ENCODE measurements around the gene VMA21. TPM values are rescaled to one million over a fixed set of nuclear protein-coding genes. Genes with fewer than 3 reads are reported as not detected.

VMA21 gene
- 66.3 and 68.9 TPM in 2 replicates for total RNA-seq (2014; rRNA removed; shearing (Covaris generic))

DNA sequence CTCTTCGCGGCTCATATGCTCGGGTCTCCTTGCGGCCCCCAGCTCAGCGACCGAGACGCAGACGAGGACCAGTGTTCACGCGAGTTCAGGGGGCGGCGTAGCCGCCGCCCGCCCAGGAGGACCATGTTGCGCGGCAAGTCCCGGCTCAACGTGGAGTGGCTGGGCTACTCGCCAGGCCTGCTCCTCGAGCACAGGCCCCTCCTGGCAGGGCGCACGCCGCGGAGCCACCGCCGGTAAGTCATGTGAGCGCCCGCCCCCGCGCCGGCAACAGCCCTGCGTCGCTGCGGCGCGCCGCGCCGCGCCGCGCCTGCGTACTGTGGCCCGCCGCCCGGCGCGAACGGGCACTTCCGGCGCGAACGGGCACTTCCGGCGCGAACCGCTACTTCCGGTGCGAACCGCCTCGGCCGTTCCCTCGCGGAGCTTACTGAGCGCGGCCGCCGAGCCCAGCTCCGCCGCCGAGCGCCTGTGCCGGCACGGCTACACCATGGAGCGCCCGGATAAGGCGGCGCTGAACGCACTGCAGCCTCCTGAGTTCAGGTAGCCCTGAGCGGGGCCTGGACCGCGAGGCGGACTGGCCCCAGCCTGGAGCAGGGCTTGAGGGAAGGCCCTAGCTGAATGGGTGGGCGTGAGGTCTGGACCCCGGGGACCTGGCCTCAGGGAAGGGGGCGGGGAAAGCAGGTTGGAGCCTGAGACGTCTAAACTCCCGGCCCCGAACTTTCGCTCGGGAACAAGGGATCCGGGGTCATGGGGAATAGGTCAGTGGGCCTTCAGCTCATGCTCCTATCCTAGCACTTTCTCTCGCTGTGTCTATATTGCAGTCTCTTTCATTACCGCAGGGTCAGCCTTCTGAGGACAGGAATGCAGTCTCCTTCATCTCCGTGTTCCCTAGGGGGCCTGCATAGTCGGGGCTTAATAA is at the start of gene VMA21:
VMA21 (plus strand) TSS at position 382 of the 916 bp plus-strand sequence; CDS start at position 485, 103 bp downstream.
- DNase-seq (ENCODE audit: low read depth) = peak; percentile 87

GRCh38 chrX:151359341-151359740 is 37.7 kb upstream of the VMA21 start:
- DNase-seq (ENCODE audit: low read depth) = no peak

DNA sequence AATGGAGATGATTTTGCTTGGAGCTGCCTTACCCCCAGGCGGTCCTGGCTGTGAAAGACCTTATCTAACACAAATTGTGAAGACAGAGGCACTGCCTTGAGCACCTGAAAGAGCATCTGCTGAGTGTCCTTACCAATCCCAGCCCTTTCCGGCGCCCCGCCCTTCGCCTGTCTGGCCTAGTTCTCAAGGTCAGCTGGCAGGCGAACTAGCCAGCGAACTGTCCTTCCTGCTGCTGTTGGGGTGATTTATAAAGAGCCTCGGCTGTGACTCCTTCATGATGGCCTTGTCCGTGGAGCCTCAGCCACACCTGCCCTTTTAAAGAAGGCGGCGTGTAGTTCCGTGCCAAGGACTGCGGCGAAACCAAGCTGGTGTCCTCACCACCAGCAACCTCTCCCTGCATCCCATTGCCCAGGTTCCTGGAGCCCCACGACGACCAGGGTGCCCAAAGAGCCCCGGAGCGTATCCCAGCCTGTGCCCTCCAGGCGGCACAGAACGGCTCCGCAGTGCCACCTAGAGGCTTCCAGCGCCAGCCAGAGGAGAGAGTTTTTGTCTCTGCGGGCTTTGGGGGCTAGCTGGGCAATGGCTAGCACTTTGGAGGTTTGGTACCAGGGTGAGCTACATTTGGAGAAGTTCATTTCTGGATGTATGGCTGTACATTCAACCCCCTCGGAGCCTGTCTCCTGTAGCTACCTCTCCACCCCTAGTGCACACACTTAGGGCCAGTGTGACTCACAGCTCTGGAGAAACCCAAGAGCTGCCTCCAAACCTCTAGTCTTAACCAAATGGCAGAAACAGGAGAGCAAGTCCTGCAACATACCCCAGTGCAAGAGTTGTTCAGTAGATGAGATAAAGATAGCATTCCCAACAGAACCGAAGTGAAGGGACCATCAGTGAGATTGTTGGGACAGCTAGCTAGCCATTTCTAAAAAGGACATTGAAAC is 36.8 kb upstream of the VMA21 start:
- peak; percentile 33 for DNase-seq (ENCODE audit: low read depth)

DNA sequence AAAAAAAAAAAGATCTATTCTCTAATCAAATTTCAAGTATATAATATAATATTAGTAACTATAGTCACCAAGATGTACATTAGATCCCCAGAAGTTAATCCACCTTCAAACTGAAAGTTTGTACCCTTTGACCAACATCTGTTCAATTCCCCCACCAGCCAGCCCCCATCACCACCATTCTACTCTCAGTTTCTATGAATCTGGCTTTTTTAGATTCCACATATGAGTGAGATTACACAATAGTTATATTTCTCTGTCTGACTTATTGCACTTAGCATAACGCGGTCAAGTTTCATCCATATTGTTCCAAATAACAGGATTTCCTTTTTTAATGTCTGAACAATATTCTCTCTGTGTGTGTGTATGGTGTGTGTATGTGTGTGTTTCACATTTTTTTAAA is 33.7 kb upstream of the VMA21 start:
- DNase-seq (ENCODE audit: low read depth) = no peak

GRCh38 chrX:151365579-151365978 is 31.4 kb upstream of the VMA21 start:
- no peak for DNase-seq (ENCODE audit: low read depth)

DNA sequence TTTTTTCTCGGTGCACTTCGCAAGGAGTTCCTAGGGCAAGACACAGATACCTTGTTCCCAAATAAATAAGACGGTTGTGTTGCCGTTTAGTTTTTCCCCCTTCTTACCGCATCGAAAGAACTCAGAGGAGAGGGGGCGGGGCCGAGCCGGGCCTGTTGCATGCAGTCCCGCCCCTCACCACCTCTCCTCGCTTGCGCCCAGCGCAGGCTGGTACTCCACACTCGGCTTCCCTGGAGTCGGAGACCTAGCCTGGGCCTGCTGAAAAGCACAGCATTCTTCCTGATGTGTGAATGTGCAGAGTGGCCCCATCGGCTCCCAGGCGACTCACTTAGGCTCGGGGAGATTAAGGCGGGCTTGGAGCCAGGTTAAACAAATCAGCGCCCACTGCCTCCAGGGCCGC is 26.1 kb upstream of the VMA21 start:
- no peak for DNase-seq (ENCODE audit: low read depth)

DNA sequence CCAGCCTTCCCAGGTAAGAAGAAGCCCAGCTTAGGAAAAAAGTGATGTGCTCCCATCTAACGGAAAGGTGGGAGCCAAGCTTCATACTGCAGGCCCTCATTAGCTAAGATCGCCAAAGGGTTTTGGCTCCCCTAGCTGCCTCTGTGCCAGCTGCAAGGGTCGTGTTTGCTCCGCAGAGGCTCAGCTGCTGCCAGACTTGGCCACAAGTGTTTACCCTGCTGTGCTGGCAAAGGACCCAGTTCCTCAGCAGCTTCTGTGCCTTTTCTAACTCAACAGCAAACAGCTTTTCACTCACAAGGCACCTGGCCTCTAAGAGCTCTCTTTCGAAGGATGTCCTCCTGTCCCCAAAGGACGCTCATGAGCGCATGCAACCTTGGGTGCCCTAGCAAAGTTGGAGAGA is 12.2 kb upstream of the VMA21 start:
- no peak for DNase-seq (ENCODE audit: low read depth)

GRCh38 chrX:151386838-151387459 is 10.1 kb upstream of the VMA21 start:
- DNase-seq (ENCODE audit: low read depth) = no peak

GRCh38 chrX:151391722-151392121 is 5.3 kb upstream of the VMA21 start:
- DNase-seq (ENCODE audit: low read depth) = no peak

DNA sequence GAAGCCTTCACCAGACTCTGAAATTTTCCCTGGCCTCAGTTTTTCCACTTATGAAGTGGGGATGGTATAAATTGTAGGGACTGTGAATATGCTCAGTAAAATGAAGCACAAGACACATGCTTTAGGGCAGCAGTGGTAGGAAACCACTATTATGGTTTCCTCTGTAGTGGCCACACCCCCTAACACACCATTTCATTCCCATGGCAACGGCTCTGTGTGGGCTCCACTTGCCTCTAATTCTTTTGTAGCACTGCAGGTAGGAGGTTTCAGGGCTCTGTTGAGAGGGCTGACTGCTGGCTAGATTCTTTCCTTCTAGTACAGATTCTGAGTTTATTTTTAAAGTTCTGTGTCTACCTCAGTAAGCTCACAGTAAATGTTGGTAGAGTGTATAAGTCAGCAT is 3.5 kb upstream of the VMA21 start:
- DNase-seq (ENCODE audit: low read depth) = peak; percentile 11

GRCh38 chrX:151396042-151396824 is 773 bp upstream of the VMA21 start:
- DNase-seq (ENCODE audit: low read depth) = peak; percentile 29

- DNase-seq (ENCODE audit: low read depth) = no peak
These were observed 700 bp downstream of the VMA21 start for GRCh38 chrX:151397741-151398070.

- DNase-seq (ENCODE audit: low read depth) = no peak
These were observed 1.3 kb downstream of the VMA21 start for GRCh38 chrX:151398346-151398745.

DNA sequence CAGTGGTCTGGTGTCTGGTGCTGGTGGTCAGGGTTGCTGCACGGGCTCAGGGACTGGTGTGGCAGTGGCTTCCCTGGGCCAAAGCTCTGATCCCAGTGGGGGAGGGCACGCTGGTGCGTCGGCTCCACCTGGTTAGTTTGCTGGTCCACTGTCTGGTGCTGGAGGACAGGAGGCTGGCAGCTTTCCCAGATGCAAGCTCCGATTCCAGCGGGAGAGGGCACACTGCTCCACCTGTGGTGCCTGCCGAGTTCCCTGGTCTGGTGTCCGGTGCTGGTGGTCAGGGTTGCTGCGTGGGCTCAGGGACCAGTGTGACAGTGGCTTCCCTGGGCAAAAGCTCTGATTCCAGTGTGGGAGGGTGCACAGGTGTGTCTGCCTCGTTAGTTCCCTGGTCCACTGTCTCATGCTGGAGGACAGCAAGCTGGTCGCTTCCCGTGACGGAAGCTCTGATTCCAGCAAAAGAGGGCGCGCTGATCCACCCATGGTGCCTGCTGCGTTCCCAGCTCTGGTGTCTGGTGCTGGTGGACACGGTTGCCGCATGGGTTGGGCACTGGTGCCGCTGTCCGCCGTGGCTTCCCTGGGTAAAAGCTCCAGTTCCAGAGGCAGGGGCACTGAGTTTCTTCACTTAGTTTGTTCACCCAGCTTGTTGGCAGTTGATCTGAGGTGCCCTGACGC is 5.8 kb downstream of the VMA21 start:
- no peak for DNase-seq (ENCODE audit: low read depth)

GRCh38 chrX:151416579-151416978 is 19.6 kb downstream of the VMA21 start:
- DNase-seq (ENCODE audit: low read depth) = no peak

GRCh38 chrX:151419782-151420181 is 22.8 kb downstream of the VMA21 start:
- DNase-seq (ENCODE audit: low read depth) = no peak

DNA sequence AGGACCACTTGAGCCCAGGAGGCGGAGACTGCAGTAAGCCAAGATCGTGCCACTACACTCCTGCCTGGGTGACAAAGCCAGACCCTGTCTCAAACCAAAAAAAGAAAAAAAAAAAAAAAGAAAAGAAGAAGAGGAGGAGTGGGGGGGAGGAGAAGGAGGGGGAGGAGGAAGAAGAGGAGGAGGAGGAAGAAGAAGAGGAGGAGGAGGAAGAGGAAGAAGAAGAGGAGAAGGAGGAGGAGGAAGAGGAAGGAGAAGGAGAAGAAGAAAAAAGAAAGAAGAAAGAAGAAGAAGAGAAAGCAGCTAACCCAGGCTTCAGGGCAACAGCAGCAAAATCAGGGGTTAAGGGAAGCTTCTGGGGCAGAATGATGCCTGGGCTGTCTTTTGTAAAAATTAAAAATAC is 27.5 kb downstream of the VMA21 start:
- DNase-seq (ENCODE audit: low read depth) = no peak

DNA sequence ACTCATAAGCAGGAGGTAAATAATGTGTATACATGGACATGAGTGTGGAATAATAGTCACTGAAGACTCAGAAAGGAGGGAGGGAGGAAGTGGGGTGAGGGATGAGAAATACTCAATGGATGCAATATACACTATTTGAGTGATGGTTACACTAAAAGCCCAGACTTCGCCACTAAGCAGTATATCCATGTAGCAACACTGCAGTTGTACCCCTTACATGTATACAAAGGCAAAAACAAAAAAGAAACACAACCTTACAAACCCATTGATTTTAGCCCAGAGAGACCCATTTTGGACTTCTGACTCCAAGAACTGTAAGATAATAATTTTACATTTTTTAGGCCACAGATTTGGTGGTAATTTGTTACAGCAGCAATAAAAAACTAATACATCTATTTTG is 51.5 kb downstream of the VMA21 start:
- DNase-seq (ENCODE audit: low read depth) = no peak

- peak; percentile 70 for DNase-seq (ENCODE audit: low read depth)
These were observed 61.8 kb downstream of the VMA21 start for GRCh38 chrX:151458824-151459223.

Data from Daoy (cell line).